ENCODE data around the gene PROB1.

Gene PROB1

DNA sequence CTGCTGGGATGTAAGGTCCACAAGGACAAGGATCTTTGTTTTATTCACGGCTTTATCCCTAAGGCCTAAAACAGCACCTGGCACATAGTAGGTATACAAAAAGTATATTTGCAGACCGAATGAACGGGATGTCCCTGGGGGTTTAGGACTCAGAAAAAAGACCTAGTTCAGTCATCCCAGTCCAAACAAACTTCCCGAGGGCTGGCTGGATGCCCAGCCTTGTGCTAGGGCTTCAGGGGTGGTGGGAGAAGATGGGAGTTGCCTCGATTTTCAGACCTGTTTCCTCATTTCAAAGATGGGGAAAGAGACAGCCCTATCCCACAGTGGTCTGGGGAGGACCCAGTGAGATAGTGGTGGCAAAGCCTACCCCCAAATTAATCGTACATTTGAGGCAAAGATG is 3.0 kb upstream of the PROB1 start:
- Histone ChIP-seq H3K9ac (ENCODE audit: low read depth, low read length) (no peak overlapping the region), H3K9me3 (ENCODE audit: control insufficient read depth, insufficient read depth, low read length) (no peaks in the 10 kb centered on the region), H3K36me3 (ENCODE audit: control insufficient read depth, insufficient read depth, low read length) (no peaks in the 10 kb centered on the region), H3K27me3 (ENCODE audit: control insufficient read depth, insufficient read depth, low read length) (peaks cover 19% of the 10 kb centered on the region), H3K4me3 (ENCODE audit: low read depth, low read length) (no peak overlapping the region), H3K4me1 (ENCODE audit: control insufficient read depth, insufficient read depth, low read length) (peaks cover 3% of the 10 kb centered on the region)

DNA sequence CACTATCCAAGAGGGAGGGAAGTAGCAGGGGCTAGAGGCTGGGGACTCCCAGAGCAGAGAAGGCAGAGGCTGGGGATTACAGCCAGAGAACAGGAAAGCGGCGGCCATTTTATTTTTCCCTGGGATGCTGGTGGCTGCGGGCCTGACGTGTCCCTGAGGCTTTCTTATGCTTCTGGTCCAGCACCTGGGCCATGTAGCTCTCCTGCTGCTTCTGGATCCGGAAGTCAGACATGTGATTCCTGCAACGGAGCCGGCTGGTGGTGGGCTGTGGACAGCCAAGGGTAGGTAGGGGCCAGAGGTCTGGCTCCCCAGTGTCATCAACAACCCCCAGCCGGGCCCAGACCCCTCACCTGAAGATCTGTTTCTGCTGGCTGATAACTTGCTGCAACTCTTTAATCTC is 1.8 kb upstream of the PROB1 start:
- H3K4me3 ChIP-seq (ENCODE audit: low read depth, low read length) = no peak overlapping the region
- no peaks in the 10 kb centered on the region for H3K9me3 ChIP-seq (ENCODE audit: control insufficient read depth, insufficient read depth, low read length)
- H3K4me1 ChIP-seq (ENCODE audit: control insufficient read depth, insufficient read depth, low read length) = peaks cover 4% of the 10 kb centered on the region
- H3K36me3 ChIP-seq (ENCODE audit: control insufficient read depth, insufficient read depth, low read length) = no peaks in the 10 kb centered on the region
- peaks cover 19% of the 10 kb centered on the region for H3K27me3 ChIP-seq (ENCODE audit: control insufficient read depth, insufficient read depth, low read length)
- H3K9ac ChIP-seq (ENCODE audit: low read depth, low read length) = no peak overlapping the region

DNA sequence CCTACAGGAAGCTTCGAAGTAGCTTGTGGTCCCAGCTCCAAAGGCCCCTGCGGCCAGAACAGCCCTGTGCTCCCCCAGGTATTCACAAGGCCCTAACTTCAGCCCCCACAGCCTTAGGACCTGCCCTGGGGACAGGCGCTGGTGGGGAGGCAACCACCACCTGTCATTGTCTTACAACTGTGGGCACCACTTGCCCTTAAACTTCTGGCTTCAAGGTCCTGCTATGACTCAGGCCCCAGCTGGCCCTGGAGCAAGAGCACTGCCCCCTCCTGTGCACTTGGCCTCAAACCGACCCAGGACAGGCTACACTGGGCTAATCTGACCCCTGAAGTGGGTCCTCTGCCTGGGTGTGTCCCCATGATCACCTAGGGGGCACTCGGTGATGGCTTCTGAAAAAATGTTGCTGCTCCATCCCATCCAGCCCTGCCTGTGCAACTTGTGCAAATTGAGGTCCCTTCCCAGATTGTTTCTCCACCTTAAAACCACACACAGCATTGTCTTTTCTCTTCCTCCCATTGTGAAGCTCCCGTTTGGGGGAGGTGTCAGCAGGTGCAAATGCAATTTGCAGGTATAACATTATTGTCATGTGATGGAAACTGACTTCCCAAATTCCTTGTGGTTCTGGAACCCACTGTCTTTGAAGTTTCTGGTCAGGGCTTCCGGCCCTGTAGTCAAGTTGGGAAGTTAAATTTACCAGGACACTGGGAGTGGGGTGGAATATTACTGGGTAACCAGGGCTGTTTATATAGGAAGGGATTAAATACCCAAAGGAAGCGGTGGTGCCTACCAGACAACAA is 1.1 kb upstream of the PROB1 start:
- H3K36me3 ChIP-seq (ENCODE audit: control insufficient read depth, insufficient read depth, low read length) = no peaks in the 10 kb centered on the region
- H3K27me3 ChIP-seq (ENCODE audit: control insufficient read depth, insufficient read depth, low read length) = peaks cover 22% of the 10 kb centered on the region
- H3K9me3 ChIP-seq (ENCODE audit: control insufficient read depth, insufficient read depth, low read length) = no peaks in the 10 kb centered on the region
- peaks cover 5% of the 10 kb centered on the region for H3K4me1 ChIP-seq (ENCODE audit: control insufficient read depth, insufficient read depth, low read length)
- no peak overlapping the region for H3K9ac ChIP-seq (ENCODE audit: low read depth, low read length)
- no peak overlapping the region for H3K4me3 ChIP-seq (ENCODE audit: low read depth, low read length)

DNA sequence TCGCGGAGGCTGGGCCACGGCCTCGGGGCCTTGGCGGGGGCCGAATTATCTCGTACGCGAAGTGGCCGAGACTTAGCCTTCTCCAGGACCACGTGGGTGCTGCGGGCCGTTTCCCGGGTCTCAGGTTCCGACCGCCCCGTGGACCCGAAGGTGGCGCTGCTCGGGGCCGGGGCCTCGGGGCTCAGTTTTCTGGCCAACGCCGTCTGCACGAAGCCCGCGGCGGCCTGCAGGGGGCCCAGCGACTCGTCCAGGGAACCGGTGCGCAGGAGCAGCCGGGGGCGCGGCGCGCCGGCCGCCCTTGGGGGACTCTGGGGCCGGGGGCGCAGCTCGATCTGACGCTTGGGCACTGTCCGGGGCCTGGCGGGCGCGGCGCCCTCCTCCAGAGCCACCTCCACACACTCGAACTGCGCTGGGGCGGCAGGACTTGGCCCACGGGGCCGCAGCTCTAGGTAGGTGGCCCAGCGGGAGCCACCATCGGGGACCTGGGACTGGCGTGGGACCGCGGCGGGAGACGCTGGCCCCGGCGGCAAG is 716 bp downstream of the PROB1 start:
- peaks cover 24% of the 10 kb centered on the region for H3K27me3 ChIP-seq (ENCODE audit: control insufficient read depth, insufficient read depth, low read length)
- H3K4me1 ChIP-seq (ENCODE audit: control insufficient read depth, insufficient read depth, low read length) = peaks cover 5% of the 10 kb centered on the region
- no peaks in the 10 kb centered on the region for H3K36me3 ChIP-seq (ENCODE audit: control insufficient read depth, insufficient read depth, low read length)
- peak overlapping the region; percentile 70 for H3K9ac ChIP-seq (ENCODE audit: low read depth, low read length)
- H3K9me3 ChIP-seq (ENCODE audit: control insufficient read depth, insufficient read depth, low read length) = no peaks in the 10 kb centered on the region
- H3K4me3 ChIP-seq (ENCODE audit: low read depth, low read length) = peak overlapping the region; percentile 72

DNA sequence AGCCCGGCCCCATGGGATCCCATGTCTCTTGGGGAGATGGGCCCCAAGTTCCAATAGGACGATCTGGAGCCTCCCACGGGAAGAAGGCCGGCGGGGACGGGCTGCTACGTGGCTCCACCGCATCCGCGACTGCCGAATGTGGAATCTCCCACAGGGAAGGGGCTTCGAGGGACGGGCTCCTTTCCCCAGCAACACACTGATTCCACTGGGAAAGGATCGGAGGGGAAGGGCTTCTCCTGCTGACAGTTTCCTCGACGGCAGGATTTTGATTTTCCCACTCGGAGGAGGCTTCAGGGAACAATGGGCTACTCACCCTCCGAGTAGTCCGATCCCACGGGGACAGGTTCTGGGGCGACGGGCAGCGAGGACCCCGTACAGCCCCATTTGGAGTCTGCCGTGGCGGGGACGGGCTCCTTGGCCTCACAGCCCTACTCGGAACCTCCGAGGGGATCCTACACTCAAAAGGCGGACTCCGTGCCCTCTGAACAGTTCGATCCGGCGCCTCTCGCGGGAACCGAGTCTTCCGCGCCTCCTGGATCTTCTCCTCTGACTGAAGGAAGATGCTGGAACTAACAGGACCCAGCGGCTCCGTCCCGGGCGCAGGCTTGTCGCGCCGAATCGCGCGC is 1.3 kb downstream of the PROB1 start:
- peaks cover 24% of the 10 kb centered on the region for H3K27me3 ChIP-seq (ENCODE audit: control insufficient read depth, insufficient read depth, low read length)
- peak overlapping the region; percentile 70 for H3K9ac ChIP-seq (ENCODE audit: low read depth, low read length)
- peaks cover 5% of the 10 kb centered on the region for H3K4me1 ChIP-seq (ENCODE audit: control insufficient read depth, insufficient read depth, low read length)
- H3K4me3 ChIP-seq (ENCODE audit: low read depth, low read length) = peak overlapping the region; percentile 72
- no peaks in the 10 kb centered on the region for H3K36me3 ChIP-seq (ENCODE audit: control insufficient read depth, insufficient read depth, low read length)
- H3K9me3 ChIP-seq (ENCODE audit: control insufficient read depth, insufficient read depth, low read length) = no peaks in the 10 kb centered on the region

DNA sequence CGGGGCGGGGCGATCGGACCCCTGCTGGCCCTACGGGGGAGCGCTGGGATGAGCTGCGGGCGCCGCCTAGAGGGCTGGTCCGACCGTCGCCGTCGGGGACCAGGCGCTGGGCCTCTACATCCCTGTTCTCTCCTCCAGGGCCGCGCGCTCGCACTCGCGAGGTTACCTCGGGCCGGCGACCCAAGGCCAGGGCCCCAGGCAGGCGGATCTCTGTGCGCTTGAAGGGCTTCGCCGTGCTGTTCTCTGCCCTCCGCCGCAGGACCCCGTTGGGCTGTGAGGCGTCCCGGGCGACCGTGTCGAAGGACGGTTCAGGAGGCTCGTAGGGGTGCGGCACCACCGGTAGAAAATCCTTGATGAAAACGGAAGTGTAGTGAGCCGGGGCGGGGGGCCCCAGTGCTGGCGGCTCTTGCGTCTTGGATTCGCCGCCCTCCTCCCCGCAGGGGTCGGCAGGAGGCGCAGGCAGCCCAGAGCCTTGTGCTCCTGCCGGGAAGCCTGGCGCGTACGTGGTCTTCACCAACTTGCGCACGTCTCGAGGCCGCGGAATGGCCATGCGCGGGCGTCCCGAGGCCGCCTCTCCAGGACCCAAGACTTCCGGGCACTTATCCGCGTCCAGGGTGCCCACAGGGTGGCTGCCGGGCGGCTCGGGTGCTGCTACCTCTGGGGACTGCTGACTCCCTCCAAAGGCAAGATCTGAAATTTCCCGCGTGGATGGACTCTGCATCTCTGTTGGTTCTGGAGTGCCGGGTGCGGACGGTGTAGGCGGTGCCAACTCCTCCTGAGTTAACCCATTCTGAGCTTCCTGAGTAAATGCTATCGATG is 2.0 kb downstream of the PROB1 start:
- H3K4me3 ChIP-seq (ENCODE audit: low read depth, low read length) = peak overlapping the region; percentile 72
- peaks cover 12% of the 10 kb centered on the region for H3K4me1 ChIP-seq (ENCODE audit: control insufficient read depth, insufficient read depth, low read length)
- peak overlapping the region; percentile 70 for H3K9ac ChIP-seq (ENCODE audit: low read depth, low read length)

DNA sequence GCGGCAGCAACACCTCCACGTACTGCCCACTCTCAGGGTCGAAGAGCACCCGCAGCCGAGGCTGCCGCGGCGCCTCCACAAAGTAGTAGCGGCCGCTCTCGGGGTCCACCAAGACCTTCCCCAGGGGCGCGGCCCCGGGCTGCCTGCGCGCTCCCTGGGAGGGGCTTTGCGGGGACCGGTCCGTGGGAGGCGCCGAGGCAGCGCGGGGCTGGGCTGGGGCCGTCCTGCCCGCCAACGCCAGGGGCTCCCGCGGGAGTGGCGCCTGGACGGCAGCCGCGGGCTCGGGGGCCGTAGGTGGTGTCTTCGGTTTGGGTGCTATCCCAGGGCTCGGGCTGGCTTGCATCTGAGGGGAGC is 2.6 kb downstream of the PROB1 start:
- Histone ChIP-seq H3K9me3 (ENCODE audit: control insufficient read depth, insufficient read depth, low read length) (no peaks in the 10 kb centered on the region), H3K9ac (ENCODE audit: low read depth, low read length) (no peak overlapping the region), H3K4me1 (ENCODE audit: control insufficient read depth, insufficient read depth, low read length) (peaks cover 14% of the 10 kb centered on the region), H3K4me3 (ENCODE audit: low read depth, low read length) (peak overlapping the region; percentile 72), H3K27me3 (ENCODE audit: control insufficient read depth, insufficient read depth, low read length) (peaks cover 24% of the 10 kb centered on the region), H3K36me3 (ENCODE audit: control insufficient read depth, insufficient read depth, low read length) (no peaks in the 10 kb centered on the region)

More for the DNA sequence above, 2.0 kb downstream of the PROB1 start:
- Histone ChIP-seq H3K9me3 (ENCODE audit: control insufficient read depth, insufficient read depth, low read length) (no peaks in the 10 kb centered on the region), H3K27me3 (ENCODE audit: control insufficient read depth, insufficient read depth, low read length) (peaks cover 24% of the 10 kb centered on the region), H3K36me3 (ENCODE audit: control insufficient read depth, insufficient read depth, low read length) (no peaks in the 10 kb centered on the region)

DNA sequence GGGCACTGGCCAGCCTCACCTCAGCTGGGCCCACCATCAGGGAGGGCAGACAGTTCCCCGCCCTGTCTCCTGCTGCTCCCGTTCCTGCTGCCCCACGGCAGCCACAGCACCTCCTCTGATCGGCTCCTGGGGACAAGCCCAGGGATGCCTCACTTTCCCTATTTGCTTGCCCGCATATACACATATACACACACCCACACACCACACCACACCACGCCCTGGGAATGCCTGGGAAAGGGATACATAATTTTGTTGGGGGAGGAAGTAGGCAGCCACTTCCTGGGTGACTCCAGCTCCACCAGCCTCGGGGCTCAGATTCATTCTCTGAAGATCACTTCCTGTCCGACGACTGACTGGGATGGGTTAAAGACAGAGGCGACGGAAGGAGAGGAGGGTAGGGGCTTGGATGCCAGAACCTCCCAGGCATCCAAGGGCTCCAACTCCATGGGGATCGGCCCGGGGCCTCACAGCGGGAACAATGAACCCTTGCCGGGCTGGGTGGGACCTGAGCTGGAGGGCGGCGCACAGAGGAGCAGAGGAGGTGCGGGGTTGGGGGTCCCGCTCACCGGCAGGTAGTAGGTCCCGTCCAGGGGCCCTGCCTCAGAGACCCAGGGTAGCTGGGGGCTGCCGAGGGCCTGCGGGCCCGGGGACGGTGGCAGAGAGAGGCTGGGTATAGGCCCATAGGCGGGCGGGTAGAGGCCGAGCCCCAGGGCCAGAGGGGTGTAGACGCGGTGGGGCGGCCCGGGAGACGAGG is 3.2 kb downstream of the PROB1 start:
- Histone ChIP-seq H3K9me3 (ENCODE audit: control insufficient read depth, insufficient read depth, low read length) (no peaks in the 10 kb centered on the region), H3K36me3 (ENCODE audit: control insufficient read depth, insufficient read depth, low read length) (no peaks in the 10 kb centered on the region), H3K9ac (ENCODE audit: low read depth, low read length) (no peak overlapping the region), H3K4me3 (ENCODE audit: low read depth, low read length) (peak overlapping the region; percentile 72), H3K27me3 (ENCODE audit: control insufficient read depth, insufficient read depth, low read length) (peaks cover 24% of the 10 kb centered on the region), H3K4me1 (ENCODE audit: control insufficient read depth, insufficient read depth, low read length) (peaks cover 14% of the 10 kb centered on the region)

DNA sequence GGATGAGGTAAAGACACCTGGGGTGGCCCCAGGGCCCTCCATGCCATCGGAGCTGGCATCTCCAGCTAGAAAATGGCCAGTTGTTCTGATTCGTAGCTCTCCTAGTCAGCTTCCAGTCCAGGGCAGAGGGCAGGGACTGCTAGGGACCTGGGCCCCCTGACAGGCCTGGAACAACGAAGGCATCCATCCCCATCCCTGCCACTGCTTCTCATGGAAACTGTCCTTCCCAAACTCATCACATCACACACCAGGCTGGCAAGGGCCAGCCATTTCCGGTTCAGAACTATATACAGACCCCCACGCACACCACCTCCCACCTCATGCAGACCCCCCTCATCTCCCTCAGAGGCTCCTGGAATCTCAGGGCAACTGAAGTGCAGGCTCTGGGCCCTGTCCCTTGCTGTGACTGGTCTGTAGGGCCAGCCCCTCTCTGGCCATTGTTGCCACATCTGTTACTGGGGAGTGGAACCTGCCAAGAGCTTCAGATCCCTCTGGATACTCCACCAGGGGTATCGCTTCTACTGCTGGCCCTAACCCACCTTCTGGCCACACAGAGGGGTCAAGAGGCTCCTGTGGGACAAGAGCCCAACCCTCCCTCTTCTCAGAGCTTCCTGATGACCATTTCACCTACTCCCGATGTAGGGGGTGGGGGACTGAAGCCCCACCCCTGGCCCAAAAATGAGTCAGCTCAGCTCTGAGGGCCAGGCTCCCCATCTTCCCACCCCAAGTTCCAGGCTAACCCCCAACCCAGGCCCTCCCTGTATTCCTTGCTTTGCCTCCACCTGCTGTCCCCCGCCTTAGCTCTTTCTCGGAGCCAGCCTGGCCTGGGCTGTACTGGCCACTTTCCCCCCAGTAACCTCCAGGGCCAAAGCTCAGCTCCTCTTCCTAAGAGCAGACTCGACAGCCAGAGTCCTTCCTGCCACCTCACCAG is 4.0 kb downstream of the PROB1 start:
- H3K4me3 ChIP-seq (ENCODE audit: low read depth, low read length) = no peak overlapping the region
- no peak overlapping the region for H3K9ac ChIP-seq (ENCODE audit: low read depth, low read length)
- no peaks in the 10 kb centered on the region for H3K36me3 ChIP-seq (ENCODE audit: control insufficient read depth, insufficient read depth, low read length)
- H3K27me3 ChIP-seq (ENCODE audit: control insufficient read depth, insufficient read depth, low read length) = peaks cover 24% of the 10 kb centered on the region
- H3K9me3 ChIP-seq (ENCODE audit: control insufficient read depth, insufficient read depth, low read length) = no peaks in the 10 kb centered on the region
- H3K4me1 ChIP-seq (ENCODE audit: control insufficient read depth, insufficient read depth, low read length) = peaks cover 14% of the 10 kb centered on the region

DNA sequence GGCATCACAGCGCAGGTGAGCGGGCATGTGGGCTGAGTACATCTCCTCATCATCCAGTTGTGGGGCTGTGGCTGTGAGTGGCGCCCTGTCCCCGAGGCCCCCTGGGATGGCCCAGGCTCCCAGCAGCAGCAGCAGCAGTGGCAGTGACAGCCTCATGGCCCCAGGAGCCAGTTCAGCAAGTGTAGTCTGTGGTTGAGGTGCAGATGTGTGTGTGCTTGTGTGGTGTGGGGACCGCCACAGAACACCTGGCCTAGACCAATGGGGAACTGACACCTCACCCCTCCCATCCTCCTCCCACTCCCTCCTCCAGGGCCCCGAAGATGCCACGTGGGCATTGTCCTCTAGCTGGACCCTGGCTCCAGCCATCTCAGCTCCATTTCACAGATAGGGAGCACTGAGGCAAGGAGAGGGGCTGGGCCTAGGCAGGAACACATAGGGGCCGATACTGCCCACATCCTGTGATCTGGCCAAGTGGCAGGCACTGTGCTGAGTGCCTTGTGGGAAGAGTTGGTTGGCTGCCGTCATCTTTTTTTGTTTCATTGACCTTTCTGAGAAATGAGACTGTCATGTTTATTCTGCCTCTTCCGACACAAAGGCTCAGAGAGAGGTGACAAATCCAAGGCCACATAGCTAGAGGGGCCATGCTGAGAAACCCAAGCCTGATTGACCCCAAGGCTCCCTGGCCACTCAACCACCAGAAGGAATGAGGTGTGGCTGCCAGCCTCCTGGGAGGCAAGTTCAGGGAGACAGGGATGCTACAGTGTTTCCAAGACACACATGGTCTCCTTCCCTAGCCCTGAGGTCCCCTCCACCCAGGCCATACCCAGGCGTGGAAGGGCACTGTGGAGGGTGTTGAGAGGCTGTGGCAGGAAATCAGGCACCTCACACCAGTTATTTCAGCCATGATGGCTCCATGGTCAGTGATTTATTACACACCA is 4.9 kb downstream of the PROB1 start, which contains the start of gene MZB1:
Gene MZB1, minus strand, starts transcription at position 213 of the 938 bp plus-strand sequence. Its CDS starts 57 bp downstream, at position 156.
- no peak within 1 kb of the TSS for H3K9ac ChIP-seq (ENCODE audit: low read depth, low read length)
- H3K4me1 ChIP-seq (ENCODE audit: control insufficient read depth, insufficient read depth, low read length) = peaks cover 11% of the 10 kb centered on the region
- H3K4me3 ChIP-seq (ENCODE audit: low read depth, low read length) = no peak within 1 kb of the TSS
- no peaks in the 10 kb centered on the region for H3K36me3 ChIP-seq (ENCODE audit: control insufficient read depth, insufficient read depth, low read length)
- peaks cover 20% of the 10 kb centered on the region for H3K27me3 ChIP-seq (ENCODE audit: control insufficient read depth, insufficient read depth, low read length)
- no peaks in the 10 kb centered on the region for H3K9me3 ChIP-seq (ENCODE audit: control insufficient read depth, insufficient read depth, low read length)

All from iPS-15b (cell line).